AG04449 (cell line): ENCODE measurements around the gene LTO1.

Experiments
- CTCF ChIA-PET: fragments of 350-600 bp; formaldehyde crosslinking; extraction: SDS; loops from one replicate; lab custom pipeline; 2021; ENCODE audit warnings: antibody characterized with exemption; lab: Yijun Ruan, JAX
- POLR2A ChIA-PET: fragments of 400-600, 350-600 bp; formaldehyde crosslinking; extraction: SDS; loops from one replicate; lab custom pipeline; 2020; ENCODE audit warnings: antibody characterized with exemption, inconsistent platforms; lab: Yijun Ruan, JAX
- DNase-seq: peaks from one replicate; pipeline ENCODE4 v3.0.0-alpha.2; 2010; ENCODE audit warnings: low read depth, low spot score
- H3K4me3 ChIP-seq: 2 replicates; pipeline ENCODE4 v1.5.1; 2011; ENCODE audit warnings: low read depth, mild to moderate bottlenecking, control low read depth, low read length
- TF ChIP-seq, protein P1 (sequence below): IDR thresholded peaks from one replicate; pipeline ENCODE4 v1.5.1; 2011; ENCODE audit warnings: mild to moderate bottlenecking, moderate library complexity, low read length, control low read depth, inconsistent platforms; ENCODE audit not compliant: insufficient read depth; ENCODE audit errors: missing control alignments

The LTO1 gene, protein sequence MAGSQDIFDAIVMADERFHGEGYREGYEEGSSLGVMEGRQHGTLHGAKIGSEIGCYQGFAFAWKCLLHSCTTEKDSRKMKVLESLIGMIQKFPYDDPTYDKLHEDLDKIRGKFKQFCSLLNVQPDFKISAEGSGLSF

DNA sequence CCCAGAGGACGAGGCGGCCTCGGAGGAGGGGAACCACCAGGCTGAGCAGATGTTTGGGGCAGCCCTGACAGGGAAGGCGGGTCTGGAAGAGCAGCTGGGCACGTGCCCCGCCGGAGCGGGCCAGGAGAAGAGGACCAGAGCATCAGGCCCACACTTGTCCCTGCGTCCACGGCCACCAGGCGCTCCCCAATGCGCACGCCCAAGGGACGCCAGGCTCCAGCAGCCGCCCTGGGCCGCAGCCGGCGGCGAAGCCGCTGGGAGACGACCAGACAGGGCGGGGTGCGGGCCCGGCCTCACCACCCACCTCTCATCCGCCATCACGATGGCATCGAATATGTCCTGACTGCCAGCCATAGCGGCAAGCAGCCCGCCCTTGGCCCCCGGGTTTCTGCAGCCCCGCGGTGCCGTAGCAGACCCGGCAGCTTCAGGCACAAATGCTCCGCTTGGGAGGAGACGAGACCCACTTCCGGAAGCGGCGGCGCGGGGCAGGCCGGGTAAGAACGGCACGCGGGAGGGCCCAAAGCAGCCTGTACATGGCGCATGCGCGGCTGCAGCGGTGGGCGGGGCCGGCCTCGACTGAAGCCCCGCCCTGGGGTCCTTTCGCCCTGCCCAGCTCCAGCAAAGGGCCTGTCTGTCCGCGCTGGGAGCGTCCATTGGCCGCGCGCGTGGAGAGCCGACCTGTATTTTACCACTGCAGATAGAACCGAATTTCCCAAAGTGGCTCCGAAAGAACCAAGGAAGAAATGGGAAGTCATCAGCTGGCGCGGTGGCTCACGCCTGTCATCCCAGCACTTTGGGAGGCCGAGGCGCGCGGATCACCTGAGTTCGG is at the start of gene LTO1:
TSS of gene LTO1 (minus strand) at position 468 of the 829 bp plus-strand sequence. CDS start at position 354, 114 bp downstream.
- peak; percentile 63 for DNase-seq
- POLR2A ChIA-PET: interaction anchor here (0.6 to 1.7 kb wide), 7 partner anchors 19 to 557 kb away, joined by 3 to 6 read pairs (median 4); no protein-coding TSS in a partner anchor
- peak within 1 kb of the TSS; percentile 97 for H3K4me3 ChIP-seq
- CTCF ChIA-PET: interaction anchor here (0.6 to 3.0 kb wide), 12 partner anchors 10 to 630 kb away, joined by 3 to 16 read pairs (median 4); no protein-coding TSS in a partner anchor
- TF ChIP-seq, protein P1, sequence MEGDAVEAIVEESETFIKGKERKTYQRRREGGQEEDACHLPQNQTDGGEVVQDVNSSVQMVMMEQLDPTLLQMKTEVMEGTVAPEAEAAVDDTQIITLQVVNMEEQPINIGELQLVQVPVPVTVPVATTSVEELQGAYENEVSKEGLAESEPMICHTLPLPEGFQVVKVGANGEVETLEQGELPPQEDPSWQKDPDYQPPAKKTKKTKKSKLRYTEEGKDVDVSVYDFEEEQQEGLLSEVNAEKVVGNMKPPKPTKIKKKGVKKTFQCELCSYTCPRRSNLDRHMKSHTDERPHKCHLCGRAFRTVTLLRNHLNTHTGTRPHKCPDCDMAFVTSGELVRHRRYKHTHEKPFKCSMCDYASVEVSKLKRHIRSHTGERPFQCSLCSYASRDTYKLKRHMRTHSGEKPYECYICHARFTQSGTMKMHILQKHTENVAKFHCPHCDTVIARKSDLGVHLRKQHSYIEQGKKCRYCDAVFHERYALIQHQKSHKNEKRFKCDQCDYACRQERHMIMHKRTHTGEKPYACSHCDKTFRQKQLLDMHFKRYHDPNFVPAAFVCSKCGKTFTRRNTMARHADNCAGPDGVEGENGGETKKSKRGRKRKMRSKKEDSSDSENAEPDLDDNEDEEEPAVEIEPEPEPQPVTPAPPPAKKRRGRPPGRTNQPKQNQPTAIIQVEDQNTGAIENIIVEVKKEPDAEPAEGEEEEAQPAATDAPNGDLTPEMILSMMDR: no peak

DNA sequence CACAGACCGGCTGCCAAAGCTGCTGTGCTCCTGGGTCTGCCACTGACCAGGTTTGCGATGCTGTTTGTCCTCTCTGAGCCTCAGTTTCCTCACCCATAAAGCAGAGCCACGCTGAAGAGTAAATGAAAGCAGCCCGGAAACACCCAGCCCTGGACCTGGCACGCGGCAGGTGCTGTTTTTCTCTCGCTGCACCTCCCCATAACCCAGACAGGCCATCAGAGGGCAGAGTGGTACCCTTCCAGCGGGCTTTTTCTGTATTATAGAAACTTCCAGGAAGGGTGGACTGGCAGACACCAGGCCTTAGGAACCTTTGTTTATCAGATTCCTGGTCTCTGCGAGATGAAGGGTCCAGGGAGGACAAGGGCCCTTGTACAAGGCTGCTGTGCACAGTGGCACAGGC is 46.6 kb upstream of the LTO1 start:
- no peak overlapping the region for H3K4me3 ChIP-seq
- TF ChIP-seq, protein P1: peak; percentile 8
- CTCF ChIA-PET: interaction anchor here (0.7 to 0.9 kb wide), 3 partner anchors 79 to 475 kb away, joined by 3 read pairs; no protein-coding TSS in a partner anchor
- POLR2A ChIA-PET: no interaction called here
- DNase-seq: no peak

DNA sequence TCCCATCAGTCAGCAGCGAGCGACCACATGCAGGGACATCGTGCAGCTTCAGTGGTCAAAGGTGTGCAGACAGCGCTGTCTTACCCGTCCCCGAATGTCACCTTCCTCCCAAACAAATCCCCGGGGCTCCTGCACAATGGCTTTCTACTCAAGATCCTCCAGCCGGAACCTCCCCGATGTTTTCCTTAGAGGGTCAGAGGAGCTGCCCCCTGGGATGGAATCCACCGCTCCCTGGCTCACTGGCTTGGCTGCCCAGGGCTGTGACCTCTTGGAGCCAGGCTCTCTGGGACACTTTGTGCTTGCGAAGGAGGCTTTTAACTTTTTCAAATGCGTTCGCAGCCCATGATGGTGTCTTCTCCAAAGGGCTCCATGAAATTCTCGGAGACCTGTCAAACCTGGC is 46.0 kb upstream of the LTO1 start:
- ChIA-PET POLR2A (no interaction called here), CTCF (interaction anchor here (0.7 to 1.8 kb wide), 6 partner anchors 80 to 475 kb away, joined by 3 to 8 read pairs (median 3); no protein-coding TSS in a partner anchor)
- TF ChIP-seq, protein P1: no peak
- DNase-seq: no peak
- H3K4me3 ChIP-seq: no peak overlapping the region

DNA sequence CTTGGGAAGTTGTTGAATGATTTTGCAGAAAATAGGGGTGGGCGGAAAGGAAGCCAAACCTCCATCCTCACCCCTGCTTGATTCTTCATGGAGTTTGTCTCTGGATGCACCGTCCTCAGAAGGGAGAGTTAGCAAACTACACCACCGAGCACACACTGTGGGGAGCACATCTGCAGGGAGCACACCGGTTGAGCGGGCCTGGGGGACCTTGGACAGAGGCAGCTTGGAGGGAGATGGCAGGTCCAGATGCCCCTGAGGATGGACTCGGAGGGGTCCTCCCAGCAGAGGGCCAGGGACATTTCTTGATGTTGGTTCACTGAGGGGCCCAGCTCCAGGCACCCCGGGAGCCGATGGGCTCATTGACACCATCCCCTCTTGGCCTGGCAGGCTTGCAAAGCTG is 43.8 kb upstream of the LTO1 start:
- TF ChIP-seq, protein P1: no peak
- no peak for DNase-seq
- ChIA-PET CTCF (interaction anchor here (2.2 kb wide), 1 partner anchor 9 kb away, joined by 9 read pairs; no protein-coding TSS in a partner anchor), POLR2A (no interaction called here)
- H3K4me3 ChIP-seq: no peak overlapping the region

DNA sequence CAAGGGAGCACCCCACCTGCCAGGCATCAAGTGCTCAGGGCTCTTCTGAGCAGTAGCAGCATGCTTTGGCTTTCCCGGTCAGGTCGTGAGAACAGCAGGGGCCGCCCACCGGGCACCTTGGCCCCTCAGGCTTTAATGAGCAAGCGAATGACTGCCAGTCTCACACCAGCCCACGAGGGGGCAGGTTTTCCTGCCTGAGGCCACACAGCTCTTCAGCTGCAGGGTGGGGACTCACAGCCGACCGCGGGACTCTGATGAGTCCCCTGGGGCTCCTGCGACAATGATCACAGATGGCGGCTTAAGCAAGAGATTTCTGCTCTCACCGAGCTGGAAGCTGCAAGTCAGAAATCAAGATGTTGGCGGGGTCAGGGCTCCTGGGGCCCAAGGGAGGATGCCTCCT is 43.0 kb upstream of the LTO1 start:
- no peak overlapping the region for H3K4me3 ChIP-seq
- TF ChIP-seq, protein P1: peak; percentile 51
- CTCF ChIA-PET: interaction anchor here (1.2 to 2.2 kb wide), 3 partner anchors 9 to 172 kb away, joined by 3 to 9 read pairs (median 5); no protein-coding TSS in a partner anchor
- no peak for DNase-seq
- POLR2A ChIA-PET: no interaction called here
